Upper lobe of left lung (tissue), 6 donors: ENCODE results near the gene RBP3. TPM values are rescaled to one million over a fixed set of nuclear protein-coding genes. Genes with fewer than 3 reads are reported as not detected.

Source experiments
- ATAC-seq, 2 donors: fragments of 200-7000 bp; cut with Tn5 transposase; one replicate each; pipeline ENCODE4 v1.9.1; 2022; ENCODE audit warnings: mild to moderate bottlenecking in 2 of 2, moderate library complexity in 2 of 2; ENCODE audit not compliant: low FRiP score in 2 of 2
- DNase-seq, 2 donors: peaks; one replicate each; pipeline ENCODE4 v3.0.0-alpha.2; 2019 to 2020
- H3K27ac ChIP-seq, 4 donors: fragments of 200-600 bp; sonication (generic); one replicate each; pipeline ENCODE4 v1.5.1; 2016 to 2019
- H3K27me3 ChIP-seq, 4 donors: fragments of 200-600 bp; sonication (generic); one replicate each; pipeline ENCODE4 v1.5.1; 2017 to 2019
- H3K36me3 ChIP-seq, 4 donors: fragments of 200-600 bp; sonication (generic); one replicate each; pipeline ENCODE4 v1.5.1; 2016 to 2019
- H3K4me1 ChIP-seq, 4 donors: fragments of 200-600 bp; sonication (generic); one replicate each; pipeline ENCODE4 v1.5.1; 2018 to 2019
- H3K4me3 ChIP-seq, 4 donors: fragments of 200-600 bp; sonication (generic); one replicate each; pipeline ENCODE4 v1.5.1; 2017 to 2019; ENCODE audit warnings: mild to moderate bottlenecking in 2 of 4, moderate library complexity in 1 of 4
- H3K9me3 ChIP-seq, 4 donors: fragments of 200-600 bp; sonication (generic); one replicate each; pipeline ENCODE4 v1.5.1; 2018 to 2019
- EP300 ChIP-seq, 4 donors: sonication (generic); formaldehyde crosslinking; IDR thresholded peaks; one replicate each; pipeline ENCODE4 v1.5.1; 2017; ENCODE audit warnings: antibody characterized with exemption in 4 of 4, control low read depth in 2 of 4
- POLR2A ChIP-seq, 4 donors: fragments of 450-650 bp; IDR thresholded peaks; one replicate each; pipeline ENCODE4 v1.5.1; 2016 to 2017; ENCODE audit warnings: antibody characterized with exemption in 4 of 4, mild to moderate bottlenecking in 2 of 4
- POLR2AphosphoS5 ChIP-seq, 2 donors: sonication (generic); formaldehyde crosslinking; IDR thresholded peaks; one replicate each; pipeline ENCODE4 v1.5.1; 2017; ENCODE audit warnings: antibody characterized with exemption in 2 of 2
- WGBS, 2 donors: methylation state at CpG; one replicate each; pipeline ENCODE4 v1.1.5; 2017 to 2018; 5-methylcytosine and 5-hydroxymethylcytosine counted together
- total RNA-seq, 6 donors: library from RNA; depleted of rRNA in 4 of 6; stranded (reverse); fragments of >200 nt in 4 of 6; gene quantifications; one replicate each; pipeline versions ENCODE4 v1.1.0 to v1.2.1, GENCODE V29; 2016 to 2021
- TF ChIP-seq, protein P1 (sequence below), 6 experiments: fragments of 450-650 bp in 4 of 6; fragments of 200-600 bp in 2 of 6; sonication (generic) in 2 of 6; IDR thresholded peaks; one replicate each; pipeline ENCODE4 v1.5.1; 2016 to 2019; ENCODE audit warnings: antibody characterized with exemption in 6 of 6
- donor health status: DM: no; HTN: no; CAD: no; lungs with moderate emphysema.
- donor health status: DM: no; HTN: yes; CAD: no; lungs with severe emphysema.

RBP3 gene
- total RNA-seq, 6 donors from 2014 or later = not detected

DNA sequence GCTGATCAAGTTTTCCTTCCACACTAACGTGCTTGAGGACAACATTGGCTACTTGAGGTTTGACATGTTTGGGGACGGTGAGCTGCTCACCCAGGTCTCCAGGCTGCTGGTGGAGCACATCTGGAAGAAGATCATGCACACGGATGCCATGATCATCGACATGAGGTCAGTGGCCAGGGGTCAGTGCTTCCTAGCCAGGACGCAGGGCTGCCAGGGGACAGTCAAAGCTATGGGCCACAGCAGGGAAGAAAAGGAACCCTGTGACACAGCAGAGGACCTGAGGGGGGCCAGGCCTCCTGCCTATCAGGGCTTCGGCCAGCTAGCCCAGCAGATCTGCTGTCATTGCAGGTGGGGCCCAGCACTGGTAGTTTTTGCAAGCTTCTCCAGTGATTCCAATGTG is 5.2 kb downstream of the RBP3 start:
- TF ChIP-seq EP300 (IDR thresholded peaks at IDR 0.05) (no peak), POLR2A (IDR thresholded peaks at IDR 0.05) (no peak), POLR2AphosphoS5 (IDR thresholded peaks at IDR 0.05) (no peak)
- TF ChIP-seq, protein P1, sequence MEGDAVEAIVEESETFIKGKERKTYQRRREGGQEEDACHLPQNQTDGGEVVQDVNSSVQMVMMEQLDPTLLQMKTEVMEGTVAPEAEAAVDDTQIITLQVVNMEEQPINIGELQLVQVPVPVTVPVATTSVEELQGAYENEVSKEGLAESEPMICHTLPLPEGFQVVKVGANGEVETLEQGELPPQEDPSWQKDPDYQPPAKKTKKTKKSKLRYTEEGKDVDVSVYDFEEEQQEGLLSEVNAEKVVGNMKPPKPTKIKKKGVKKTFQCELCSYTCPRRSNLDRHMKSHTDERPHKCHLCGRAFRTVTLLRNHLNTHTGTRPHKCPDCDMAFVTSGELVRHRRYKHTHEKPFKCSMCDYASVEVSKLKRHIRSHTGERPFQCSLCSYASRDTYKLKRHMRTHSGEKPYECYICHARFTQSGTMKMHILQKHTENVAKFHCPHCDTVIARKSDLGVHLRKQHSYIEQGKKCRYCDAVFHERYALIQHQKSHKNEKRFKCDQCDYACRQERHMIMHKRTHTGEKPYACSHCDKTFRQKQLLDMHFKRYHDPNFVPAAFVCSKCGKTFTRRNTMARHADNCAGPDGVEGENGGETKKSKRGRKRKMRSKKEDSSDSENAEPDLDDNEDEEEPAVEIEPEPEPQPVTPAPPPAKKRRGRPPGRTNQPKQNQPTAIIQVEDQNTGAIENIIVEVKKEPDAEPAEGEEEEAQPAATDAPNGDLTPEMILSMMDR (IDR thresholded peaks at IDR 0.05) = no peak
- 82 to 91% methylated on average over 5 to 6 of the region's 6 CpGs for WGBS, 2 donors
- no peaks in the 10 kb centered on the region for H3K9me3 ChIP-seq

DNA sequence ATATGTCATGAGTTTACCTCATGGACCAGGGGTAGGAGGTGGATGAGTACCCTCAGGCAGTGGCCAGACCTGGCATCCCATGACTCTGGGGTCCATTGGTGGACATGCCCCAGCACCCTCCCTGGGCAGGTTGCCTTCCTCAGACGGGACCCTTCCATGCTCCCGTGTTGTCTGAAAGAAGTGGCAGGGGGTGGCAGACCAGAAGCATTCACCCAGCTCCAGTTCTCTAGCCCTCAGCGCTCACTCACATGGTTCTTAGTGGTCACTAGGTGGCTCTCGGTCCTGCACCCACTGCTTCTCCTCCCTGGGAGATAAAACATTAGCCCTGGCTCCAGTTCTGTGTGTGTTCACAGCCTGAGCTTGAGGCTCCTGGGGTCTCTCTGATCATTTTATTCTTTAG is 6.0 kb downstream of the RBP3 start:
- WGBS, 2 donors = 74 to 94% methylated on average over 4 of the region's 4 CpGs
- DNase-seq (no peak), ATAC-seq (no peak)
- H3K9me3 ChIP-seq = no peaks in the 10 kb centered on the region
- no peak overlapping the region for H3K27ac ChIP-seq
- no peaks in the 10 kb centered on the region for H3K36me3 ChIP-seq
- H3K27me3 ChIP-seq = no peaks in the 10 kb centered on the region
- TF ChIP-seq POLR2A (IDR thresholded peaks at IDR 0.05) (no peak), POLR2AphosphoS5 (IDR thresholded peaks at IDR 0.05) (no peak), EP300 (IDR thresholded peaks at IDR 0.05) (no peak)
- TF ChIP-seq, protein P1 (IDR thresholded peaks at IDR 0.05) = no peak
- no peak overlapping the region for H3K4me3 ChIP-seq
- no peaks in the 10 kb centered on the region for H3K4me1 ChIP-seq

More for the DNA sequence above, 5.2 kb downstream of the RBP3 start:
- H3K4me1 ChIP-seq = no peaks in the 10 kb centered on the region
- no peak overlapping the region for H3K4me3 ChIP-seq
- no peak for ATAC-seq
- DNase-seq = no peak
- no peaks in the 10 kb centered on the region for H3K36me3 ChIP-seq
- no peaks in the 10 kb centered on the region for H3K27me3 ChIP-seq
- H3K27ac ChIP-seq = no peak overlapping the region

DNA sequence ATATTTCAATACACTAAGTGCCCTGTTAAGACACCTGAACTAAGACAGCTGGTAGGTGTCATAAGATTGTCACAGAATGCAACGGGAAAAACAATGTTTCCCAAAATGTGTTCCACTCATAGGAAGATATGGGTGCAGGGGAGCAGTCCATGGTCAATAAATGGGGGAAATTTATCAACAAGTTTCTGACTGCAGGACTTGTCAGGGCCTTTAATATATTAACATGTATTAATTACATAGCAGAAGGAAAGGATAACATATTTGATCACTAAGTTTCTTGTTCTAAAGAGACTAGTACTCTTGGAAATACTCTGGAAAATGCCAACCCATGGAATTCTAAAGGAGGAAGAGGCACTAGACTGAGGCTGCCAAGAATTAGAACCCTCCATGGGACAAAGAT is 6.7 kb downstream of the RBP3 start:
- TF ChIP-seq EP300 (IDR thresholded peaks at IDR 0.05) (no peak), POLR2A (IDR thresholded peaks at IDR 0.05) (no peak)
- TF ChIP-seq, protein P1 (IDR thresholded peaks at IDR 0.05) = no peak
- WGBS, 2 donors = 69 to 100% methylated on average over 1 of the region's 1 CpG
- H3K4me1 ChIP-seq = no peaks in the 10 kb centered on the region
- no peaks in the 10 kb centered on the region for H3K9me3 ChIP-seq
- ATAC-seq (no peak), DNase-seq (no peak)
- H3K4me3 ChIP-seq = no peak overlapping the region
- no peaks in the 10 kb centered on the region for H3K27me3 ChIP-seq
- H3K27ac ChIP-seq = no peak overlapping the region
- H3K36me3 ChIP-seq = no peaks in the 10 kb centered on the region

DNA sequence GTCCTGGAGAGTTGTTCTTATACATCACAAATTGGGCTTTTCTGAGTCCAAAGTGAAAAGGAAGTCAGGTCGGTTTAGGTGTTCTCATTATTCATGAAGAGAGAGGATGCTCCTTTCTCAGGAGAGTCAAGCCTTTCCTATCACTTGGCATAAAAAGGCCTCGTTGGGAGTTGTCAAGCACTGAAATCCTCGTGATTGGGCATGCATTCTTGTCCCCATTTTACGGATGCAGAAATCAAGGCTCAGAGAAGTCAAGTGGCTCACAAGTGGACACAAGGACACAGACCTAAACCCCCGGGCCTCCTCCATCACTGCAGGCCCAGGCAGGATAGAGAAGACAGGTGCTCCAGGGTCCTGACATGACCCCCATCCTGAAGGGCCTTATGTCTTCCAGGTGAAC is 8.5 kb downstream of the RBP3 start:
- no peak overlapping the region for H3K4me3 ChIP-seq
- no peaks in the 10 kb centered on the region for H3K36me3 ChIP-seq
- no peak for ATAC-seq
- TF ChIP-seq POLR2A (IDR thresholded peaks at IDR 0.05) (no peak), POLR2AphosphoS5 (IDR thresholded peaks at IDR 0.05) (no peak)
- TF ChIP-seq, protein P1 (IDR thresholded peaks at IDR 0.05) = no peak
- H3K27me3 ChIP-seq = no peaks in the 10 kb centered on the region
- DNase-seq = no peak
- WGBS, 2 donors = 76 to 90% methylated on average over 5 of the region's 5 CpGs
- no peak overlapping the region for H3K27ac ChIP-seq
- no peaks in the 10 kb centered on the region for H3K4me1 ChIP-seq
- no peaks in the 10 kb centered on the region for H3K9me3 ChIP-seq

DNA sequence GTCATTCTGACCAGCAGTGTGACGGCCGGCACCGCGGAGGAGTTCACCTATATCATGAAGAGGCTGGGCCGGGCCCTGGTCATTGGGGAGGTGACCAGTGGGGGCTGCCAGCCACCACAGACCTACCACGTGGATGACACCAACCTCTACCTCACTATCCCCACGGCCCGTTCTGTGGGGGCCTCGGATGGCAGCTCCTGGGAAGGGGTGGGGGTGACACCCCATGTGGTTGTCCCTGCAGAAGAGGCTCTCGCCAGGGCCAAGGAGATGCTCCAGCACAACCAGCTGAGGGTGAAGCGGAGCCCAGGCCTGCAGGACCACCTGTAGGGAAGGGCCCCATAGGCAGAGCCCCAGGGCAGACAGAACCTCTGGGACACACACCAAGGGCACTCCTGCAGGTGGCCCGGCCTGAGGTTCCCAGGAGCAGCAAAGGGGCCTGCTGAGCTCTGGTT is 9.0 kb downstream of the RBP3 start:
- 95 to 100% methylated on average over 1 to 12 of the region's 12 CpGs for WGBS, 2 donors
- no peak for ATAC-seq

More for the DNA sequence above, 9.0 kb downstream of the RBP3 start:
- peak in 1 of 2 donors; percentile 46 for DNase-seq
- H3K9me3 ChIP-seq = no peaks in the 10 kb centered on the region
- no peak overlapping the region for H3K4me3 ChIP-seq
- TF ChIP-seq EP300 (IDR thresholded peaks at IDR 0.05) (no peak), POLR2AphosphoS5 (IDR thresholded peaks at IDR 0.05) (no peak), POLR2A (IDR thresholded peaks at IDR 0.05) (no peak)
- TF ChIP-seq, protein P1 (IDR thresholded peaks at IDR 0.05) = no peak
- H3K36me3 ChIP-seq = no peaks in the 10 kb centered on the region
- no peaks in the 10 kb centered on the region for H3K4me1 ChIP-seq
- no peaks in the 10 kb centered on the region for H3K27me3 ChIP-seq
- H3K27ac ChIP-seq = no peak overlapping the region
